HT1080 (cell line): Measurements from ENCODE around the gene C20orf204. TPM values are rescaled to one million over a fixed set of nuclear protein-coding genes. Genes with fewer than 3 reads are reported as not detected.
A peak's percentile ranks its signal among the peaks of the same experiment; 100 is the strongest.

Experiments
- DNase-seq: peaks from one replicate; pipeline ENCODE4 v3.0.0-alpha.2; 2015; ENCODE audit warnings: low read depth
- total RNA-seq: library from RNA; depleted of rRNA; stranded (reverse); fragments of >200 nt; shearing (Covaris generic); gene quantifications from 2 replicates; pipeline ENCODE4 v1.2.3, GENCODE V29; 2014

Gene C20orf204
- total RNA-seq, 1 experiment from 2014 or later = 0.42 TPM

- no peak for DNase-seq
Measured at GRCh38 chr20:64041040-64041780, 5.2 kb downstream of the C20orf204 start.

GRCh38 chr20:64041781-64042053 lies 5.7 kb downstream of the C20orf204 start:
- no peak for DNase-seq

DNA sequence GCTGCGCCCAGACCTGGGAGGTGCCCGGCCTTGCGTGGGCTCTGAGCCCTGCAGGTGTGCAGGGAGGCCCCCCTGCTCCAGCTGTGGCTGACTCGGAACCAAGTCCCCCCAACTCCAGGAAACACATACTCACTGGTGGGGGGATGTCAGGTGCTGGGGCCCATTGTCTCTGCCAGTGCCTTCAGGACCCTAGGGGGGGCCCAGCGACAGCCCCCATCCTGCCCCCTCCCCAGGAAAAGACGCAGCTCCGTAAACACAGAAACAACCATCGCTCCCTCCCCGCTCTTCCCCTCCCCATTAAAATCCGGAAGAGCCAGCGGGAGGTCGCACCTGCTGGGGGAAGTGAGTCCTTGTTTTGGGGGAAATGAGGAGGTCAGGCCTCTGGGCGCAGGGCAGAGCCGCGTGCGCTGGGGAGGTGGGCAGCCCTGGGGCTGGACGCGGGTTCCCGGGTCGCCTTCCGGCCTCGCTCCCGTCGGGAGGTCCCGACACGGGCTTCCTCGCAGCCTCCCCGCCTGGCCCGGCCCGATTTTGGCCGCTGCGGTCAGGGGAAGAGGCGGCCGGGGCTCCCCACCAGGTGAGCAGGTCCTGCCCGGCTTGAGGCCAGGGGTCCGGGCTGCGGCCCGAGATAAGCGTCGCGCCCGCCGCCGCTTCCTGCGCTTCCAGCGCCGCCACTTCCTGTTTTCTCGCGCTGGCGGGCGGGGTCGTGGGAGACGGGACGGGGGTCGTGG lies 6.2 kb downstream of the C20orf204 start:
- no peak for DNase-seq

DNA sequence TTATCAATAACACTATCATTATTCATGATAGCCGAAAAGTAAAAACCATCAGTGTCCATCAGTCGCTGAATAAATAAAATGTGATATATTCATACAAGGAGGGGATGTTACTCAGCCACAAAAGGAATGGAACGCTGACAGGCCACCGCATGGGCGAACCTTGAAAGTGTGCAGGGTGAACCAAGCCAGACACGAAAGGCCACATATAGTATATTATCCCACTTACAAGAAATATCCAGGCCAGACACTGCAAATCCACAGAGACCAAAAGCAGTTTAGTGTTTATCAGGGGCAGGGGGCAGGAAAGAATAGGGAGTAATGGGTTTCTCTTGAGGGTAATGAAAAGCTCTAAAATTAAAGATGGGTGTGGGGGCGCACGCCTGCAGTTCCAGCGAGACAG lies 7.8 kb downstream of the C20orf204 start:
- no peak for DNase-seq

GRCh38 chr20:64044484-64045247 lies 8.7 kb downstream of the C20orf204 start:
- peak; percentile 72 for DNase-seq

GRCh38 chr20:64045346-64046011 lies 9.5 kb downstream of the C20orf204 start:
- DNase-seq = no peak

DNA sequence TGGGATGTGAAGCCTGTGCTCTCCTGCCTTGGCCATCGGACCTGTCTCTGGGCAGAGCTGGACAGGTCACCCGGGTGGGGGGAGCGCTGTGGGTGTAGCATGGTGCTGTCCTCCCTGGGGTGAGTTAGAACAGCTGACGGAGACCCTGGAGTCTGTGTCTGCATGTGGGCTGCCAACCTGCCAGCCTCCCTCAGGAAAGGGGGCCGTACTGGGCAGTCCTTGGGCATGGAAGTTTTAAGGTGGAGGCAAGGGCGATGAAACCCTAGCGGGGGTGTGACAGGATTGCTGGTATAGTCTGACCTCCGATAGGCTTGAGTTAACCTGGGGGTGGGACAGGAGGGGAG lies 11.0 kb downstream of the C20orf204 start:
- DNase-seq = no peak

- DNase-seq = no peak
Measured at GRCh38 chr20:64047968-64048401, 12.0 kb downstream of the C20orf204 start.

DNA sequence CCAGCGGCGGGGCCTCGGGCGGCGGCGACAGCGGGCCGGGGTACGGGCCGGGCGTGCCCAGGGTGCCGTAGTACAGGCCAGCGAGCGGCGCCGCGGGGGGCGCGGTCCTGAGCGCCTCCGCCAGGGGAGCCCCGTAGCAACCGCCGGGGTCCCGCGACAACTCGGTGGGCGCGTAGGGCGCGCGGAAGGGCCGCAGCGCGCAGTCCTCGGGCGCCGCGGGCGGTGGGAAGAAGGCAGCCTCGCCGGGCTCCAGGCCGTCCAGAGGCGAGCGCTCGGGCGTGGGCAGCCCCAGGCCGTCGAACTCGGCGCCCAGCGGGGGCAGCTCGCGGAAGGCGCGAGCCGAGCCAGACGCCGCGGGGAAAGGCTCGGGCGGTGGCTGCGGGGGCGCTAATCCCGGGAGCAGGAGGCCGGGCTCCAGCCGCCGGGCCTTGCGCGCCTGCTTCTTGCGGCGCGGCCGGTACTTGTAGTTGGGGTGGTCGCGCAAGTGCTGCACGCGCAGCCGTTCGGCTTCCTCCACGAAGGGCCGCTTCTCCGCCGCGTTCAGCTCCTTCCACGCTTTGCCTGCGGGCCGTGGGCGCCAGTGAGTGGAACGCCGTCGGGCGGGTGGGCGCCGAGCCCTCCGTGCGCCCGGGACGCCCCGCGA lies 12.5 kb downstream of the C20orf204 start:
- DNase-seq = no peak

DNA sequence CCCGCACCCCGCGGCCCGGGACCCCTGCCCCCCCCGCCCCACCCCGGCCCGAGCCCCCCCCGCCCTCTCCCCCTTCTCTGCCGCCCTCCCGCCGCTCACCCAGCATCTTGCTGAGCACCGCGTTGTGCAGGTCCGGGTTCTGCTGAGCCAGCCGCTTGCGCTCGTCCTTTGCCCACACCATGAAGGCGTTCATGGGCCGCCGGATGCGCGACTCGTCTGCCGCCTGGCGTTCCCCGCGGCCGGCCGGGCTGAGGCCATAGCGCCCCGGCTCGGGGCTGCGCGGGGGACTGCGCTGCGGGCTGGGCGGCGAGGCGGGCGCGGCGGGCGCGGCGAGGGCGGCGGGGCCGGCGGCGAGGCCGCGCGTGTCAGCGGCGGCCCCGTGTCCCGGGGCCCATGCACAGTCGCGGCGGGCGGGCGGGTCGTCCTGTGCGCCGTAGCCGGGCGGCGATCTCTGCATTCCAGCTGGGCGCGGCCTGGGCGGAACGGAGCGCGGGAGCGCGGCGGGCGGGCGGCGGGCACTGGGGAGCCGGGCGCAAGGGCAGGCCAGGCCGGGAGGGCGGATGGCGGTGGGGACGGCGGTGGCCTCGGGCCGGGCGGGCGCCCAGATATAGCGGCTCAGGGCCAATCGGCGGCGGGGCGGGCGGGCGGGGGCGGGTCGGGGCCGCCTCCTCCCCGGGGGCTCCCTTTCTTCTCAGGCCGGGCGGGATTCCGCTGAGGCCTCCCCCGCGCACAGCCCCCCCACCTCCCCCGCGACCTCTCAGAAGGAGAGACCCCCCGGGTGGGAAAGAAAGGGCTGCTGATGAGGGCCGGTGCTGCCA lies 13.3 kb downstream of the C20orf204 start, which contains the start of gene SOX18:
SOX18 (minus strand) TSS at position 580 of the 818 bp plus-strand sequence; CDS start at position 457, 123 bp downstream.
- DNase-seq = no peak

GRCh38 chr20:64049878-64050260 lies 13.9 kb downstream of the C20orf204 start:
- DNase-seq = no peak

- no peak for DNase-seq
Measured at GRCh38 chr20:64050261-64051032, 14.5 kb downstream of the C20orf204 start.

DNA sequence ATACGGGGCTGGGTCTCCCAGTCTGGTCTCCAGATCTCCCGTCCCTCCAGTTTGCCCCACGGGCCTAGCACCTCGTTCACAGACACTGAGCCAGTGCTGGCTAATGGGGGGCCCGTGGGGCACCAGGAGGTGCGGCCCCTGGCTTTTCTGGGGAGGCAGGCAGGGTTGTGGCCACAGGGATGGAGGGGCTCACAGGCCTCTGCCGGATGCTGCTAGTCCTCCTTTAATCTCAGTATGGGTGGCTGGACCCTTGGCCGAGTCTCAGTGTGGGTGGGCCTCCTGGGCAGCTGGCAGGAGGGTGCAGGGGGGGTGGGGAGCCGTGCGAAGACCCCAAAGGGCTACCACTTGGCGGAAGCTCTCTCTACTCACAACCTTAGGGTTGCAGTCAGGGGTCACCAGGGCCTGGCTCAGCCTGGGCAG lies 15.1 kb downstream of the C20orf204 start:
- no peak for DNase-seq

- DNase-seq = no peak
Measured at GRCh38 chr20:64051561-64052325, 15.8 kb downstream of the C20orf204 start.

GRCh38 chr20:64052326-64052722 lies 16.3 kb downstream of the C20orf204 start:
- DNase-seq = no peak

DNA sequence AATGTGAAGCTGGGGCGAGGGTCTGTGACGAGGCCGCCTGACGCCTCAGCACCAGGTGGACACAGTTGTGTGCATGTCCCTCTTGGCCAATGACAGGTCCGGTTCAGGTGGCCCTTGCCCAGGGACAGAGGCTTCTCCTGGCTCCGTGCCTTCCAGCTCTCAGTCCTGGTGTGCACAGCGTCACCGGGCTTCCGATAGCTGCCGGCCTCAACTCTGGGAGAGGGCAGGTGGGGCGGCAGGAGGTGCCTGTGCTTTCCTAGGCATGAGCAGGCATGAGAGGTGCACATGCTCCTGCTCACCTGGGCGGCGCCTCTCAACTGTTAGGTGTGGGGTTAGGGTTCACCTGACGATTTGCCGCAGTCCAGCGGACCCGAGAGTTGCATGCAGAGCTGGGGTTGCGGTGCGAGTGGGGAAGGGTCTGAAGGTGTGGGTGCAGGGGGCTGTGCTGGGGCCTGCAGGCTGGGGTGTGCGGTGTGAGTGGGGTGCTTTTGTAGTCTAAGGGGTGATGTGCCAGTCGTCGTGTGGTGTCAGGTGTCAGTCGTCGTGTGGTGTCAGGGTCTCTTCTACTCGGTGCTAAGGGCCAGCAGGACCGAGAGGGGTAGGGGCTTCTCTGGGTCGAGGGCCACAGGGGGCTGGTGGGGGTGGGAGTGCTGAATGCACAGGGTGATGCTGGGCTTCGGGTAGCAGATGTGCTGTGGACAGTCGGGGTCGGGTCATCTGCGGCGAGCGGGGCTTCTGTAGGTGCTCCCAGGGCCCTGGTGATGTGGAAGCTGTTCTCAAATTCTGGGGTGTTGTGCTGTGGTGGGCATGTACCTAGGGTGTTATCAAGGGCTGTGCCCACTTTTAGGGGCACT lies 17.2 kb downstream of the C20orf204 start:
- no peak for DNase-seq

GRCh38 chr20:64053841-64054661 lies 18.1 kb downstream of the C20orf204 start:
- DNase-seq = peak; percentile 54
